ENCODE measurements around the gene CISD2.
"Not testable (repeated sequence)": the region's sequence is repeated elsewhere in the genome, so short reads cannot be mapped to it uniquely, and the experiment has no call there.

Gene CISD2

GRCh38 chr4:102935716-102936115 lies 66.9 kb downstream of the CISD2 start:
- Histone ChIP-seq H3K4me3 (replicated peaks; ENCODE audit: low read depth, low read length) (no peak overlapping the region), H3K27me3 (replicated peaks; ENCODE audit: control insufficient read depth, insufficient read depth, low read length) (no peaks in the 10 kb centered on the region), H3K36me3 (ENCODE audit: control insufficient read depth, insufficient read depth, low read length) (no peaks in the 10 kb centered on the region)
- DNase-seq (ENCODE audit: extremely low read depth, insufficient read length) = no peak
- TF ChIP-seq CTCF (IDR thresholded peaks at IDR 0.05; ENCODE audit: insufficient read depth, low read length, poor library complexity, severe bottlenecking) = no peak

- not testable (repeated sequence) for DNase-seq (ENCODE audit: extremely low read depth, insufficient read length); H3K4me3 ChIP-seq (replicated peaks; ENCODE audit: low read depth, low read length); H3K36me3 ChIP-seq (ENCODE audit: control insufficient read depth, insufficient read depth, low read length); H3K27me3 ChIP-seq (replicated peaks; ENCODE audit: control insufficient read depth, insufficient read depth, low read length)
These were observed 69.3 kb downstream of the CISD2 start for GRCh38 chr4:102938063-102938462.

Measured in GM06990 (cell line).